Nephron (organoid): Measurements from ENCODE around the gene FAAP100.

ENCODE experiments used
- H3K27ac Mint-ChIP-seq, 3 experiments: 2 replicates each; pipeline ENCODE4 v1.8.0; 2020; ENCODE audit warnings: mixed read lengths in 3 of 3, mild to moderate bottlenecking in 2 of 3, moderate library complexity in 1 of 3
- H3K27me3 Mint-ChIP-seq: 2 replicates; pipeline ENCODE4 v1.8.0; 2021; ENCODE audit warnings: low read depth, mild to moderate bottlenecking, moderate library complexity, mixed read lengths
- H3K36me3 Mint-ChIP-seq: 2 replicates; pipeline ENCODE4 v1.8.0; 2020; ENCODE audit warnings: low read depth, mixed read lengths
- H3K4me1 Mint-ChIP-seq: 2 replicates; pipeline ENCODE4 v1.8.0; 2020; ENCODE audit warnings: mixed read lengths
- H3K4me3 Mint-ChIP-seq, 3 experiments: 2 replicates each; pipeline ENCODE4 v1.8.0; 2020; ENCODE audit warnings: mild to moderate bottlenecking in 3 of 3, mixed read lengths in 3 of 3, moderate library complexity in 2 of 3
- H3K9me3 Mint-ChIP-seq: 2 replicates; pipeline ENCODE4 v1.8.0; 2020; ENCODE audit warnings: mixed read lengths
- CTCF ChIP-seq, 3 experiments: fragments of 200-600 bp; sonication (generic); IDR thresholded peaks; one replicate each; pipeline ENCODE4 v1.5.0; 2021; ENCODE audit warnings: antibody characterized with exemption in 3 of 3; ENCODE audit not compliant: unreplicated experiment in 3 of 3

The FAAP100 gene

GRCh38 chr17:81524039-81524864, 27.9 kb downstream of the FAAP100 start:
- no peak for TF ChIP-seq CTCF (IDR thresholded peaks at IDR 0.05; ENCODE audit: unreplicated experiment in 3 of 3)

DNA sequence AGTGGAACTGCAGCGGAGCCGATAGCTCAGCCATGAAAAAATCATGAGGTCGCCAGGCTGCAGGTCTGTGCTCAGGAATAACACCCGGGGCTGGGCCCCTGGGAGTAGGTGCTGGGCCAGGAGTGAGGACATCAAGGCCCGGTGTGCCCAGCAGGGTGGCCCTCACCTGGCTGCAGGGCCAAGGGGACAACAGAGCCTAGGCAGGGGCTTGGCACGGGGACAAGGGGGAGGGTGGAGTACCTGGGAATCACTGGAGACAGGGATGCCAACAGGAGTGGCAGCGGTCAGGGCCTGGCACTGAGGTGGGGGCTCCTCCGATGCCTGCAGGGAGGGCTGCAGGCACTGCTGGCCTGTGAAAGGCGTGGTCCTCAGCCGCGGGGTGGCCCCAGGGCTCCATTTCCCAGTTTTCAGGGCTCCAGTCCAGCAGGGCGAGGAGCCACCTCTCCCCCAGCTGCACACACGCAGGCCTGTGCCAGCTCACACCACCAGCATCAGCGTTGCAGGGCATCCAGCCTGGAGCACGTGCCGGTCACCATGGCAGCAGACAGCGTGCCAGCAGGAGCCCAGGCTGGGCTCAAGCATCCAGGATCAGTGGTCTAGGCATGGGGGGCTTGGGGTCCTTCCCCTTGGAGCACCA, 28.6 kb downstream of the FAAP100 start:
- no peaks in the 10 kb centered on the region for H3K9me3 Mint-ChIP-seq
- no peak for TF ChIP-seq CTCF (IDR thresholded peaks at IDR 0.05; ENCODE audit: unreplicated experiment in 3 of 3)
- no peak overlapping the region for H3K4me3 Mint-ChIP-seq
- peak overlapping the region; percentile 54 to 80 (median 76) for H3K27ac Mint-ChIP-seq
- peaks cover 25% of the 10 kb centered on the region for H3K4me1 Mint-ChIP-seq
- H3K27me3 Mint-ChIP-seq, result peaks cover 21% of the 10 kb centered on the region
- no peaks in the 10 kb centered on the region for H3K36me3 Mint-ChIP-seq

More at GRCh38 chr17:81524039-81524864, 27.9 kb downstream of the FAAP100 start:
- Mint-ChIP-seq H3K27me3 (peaks cover 21% of the 10 kb centered on the region), H3K9me3 (no peaks in the 10 kb centered on the region), H3K4me3 (peak overlapping the region in 1 of 3 experiments; percentile 45), H3K4me1 (peaks cover 25% of the 10 kb centered on the region), H3K27ac (no peak overlapping the region), H3K36me3 (no peaks in the 10 kb centered on the region)

DNA sequence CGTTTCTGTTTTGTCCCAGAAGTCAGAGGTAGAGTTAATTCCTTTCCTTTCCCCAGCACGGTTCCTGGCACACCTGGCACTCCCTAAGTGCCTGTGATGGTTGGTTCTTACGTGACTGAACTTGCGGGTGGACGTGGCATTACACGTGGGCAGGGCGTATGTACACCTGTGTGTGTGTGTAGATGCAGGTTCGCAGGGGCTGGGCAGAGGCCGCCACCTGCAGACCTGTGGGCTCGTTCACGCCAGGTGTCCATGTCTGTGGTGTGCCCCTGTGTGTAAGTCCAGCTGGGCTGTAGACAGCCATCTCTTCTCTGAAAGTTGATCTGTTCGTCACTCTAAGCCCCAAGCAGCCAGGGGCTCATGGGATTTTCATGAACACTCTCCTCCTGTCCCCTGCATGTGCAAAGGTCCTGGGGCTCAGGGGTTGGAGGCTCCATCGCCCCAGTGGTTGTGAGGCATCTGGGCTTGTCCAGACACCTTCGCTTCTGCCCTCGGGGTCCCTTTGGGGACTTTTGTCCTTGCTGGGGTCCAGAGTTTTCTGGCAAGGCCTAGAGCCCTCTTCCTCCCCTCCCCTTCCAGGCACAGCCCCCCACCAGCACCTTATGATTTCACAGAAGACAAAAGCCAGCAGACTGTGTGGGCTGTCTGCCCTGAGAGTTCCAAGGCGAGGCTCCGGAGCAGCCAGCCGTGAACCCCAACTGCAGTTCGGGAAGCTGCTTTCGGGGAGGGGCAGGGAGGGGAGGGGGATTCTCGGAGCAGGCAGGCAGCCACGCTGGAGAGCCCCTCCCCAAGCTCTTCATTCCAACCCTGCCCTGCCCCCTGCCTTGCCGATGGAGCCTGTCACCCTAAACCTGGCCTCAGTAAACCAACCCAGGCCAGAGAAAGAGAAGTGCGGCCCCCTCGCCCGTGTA, 29.4 kb downstream of the FAAP100 start:
- Mint-ChIP-seq H3K27me3 (peaks cover 26% of the 10 kb centered on the region), H3K9me3 (no peaks in the 10 kb centered on the region)
- TF ChIP-seq CTCF (IDR thresholded peaks at IDR 0.05; ENCODE audit: unreplicated experiment in 3 of 3), result peak; percentile 53 to 66 (median 62)

DNA sequence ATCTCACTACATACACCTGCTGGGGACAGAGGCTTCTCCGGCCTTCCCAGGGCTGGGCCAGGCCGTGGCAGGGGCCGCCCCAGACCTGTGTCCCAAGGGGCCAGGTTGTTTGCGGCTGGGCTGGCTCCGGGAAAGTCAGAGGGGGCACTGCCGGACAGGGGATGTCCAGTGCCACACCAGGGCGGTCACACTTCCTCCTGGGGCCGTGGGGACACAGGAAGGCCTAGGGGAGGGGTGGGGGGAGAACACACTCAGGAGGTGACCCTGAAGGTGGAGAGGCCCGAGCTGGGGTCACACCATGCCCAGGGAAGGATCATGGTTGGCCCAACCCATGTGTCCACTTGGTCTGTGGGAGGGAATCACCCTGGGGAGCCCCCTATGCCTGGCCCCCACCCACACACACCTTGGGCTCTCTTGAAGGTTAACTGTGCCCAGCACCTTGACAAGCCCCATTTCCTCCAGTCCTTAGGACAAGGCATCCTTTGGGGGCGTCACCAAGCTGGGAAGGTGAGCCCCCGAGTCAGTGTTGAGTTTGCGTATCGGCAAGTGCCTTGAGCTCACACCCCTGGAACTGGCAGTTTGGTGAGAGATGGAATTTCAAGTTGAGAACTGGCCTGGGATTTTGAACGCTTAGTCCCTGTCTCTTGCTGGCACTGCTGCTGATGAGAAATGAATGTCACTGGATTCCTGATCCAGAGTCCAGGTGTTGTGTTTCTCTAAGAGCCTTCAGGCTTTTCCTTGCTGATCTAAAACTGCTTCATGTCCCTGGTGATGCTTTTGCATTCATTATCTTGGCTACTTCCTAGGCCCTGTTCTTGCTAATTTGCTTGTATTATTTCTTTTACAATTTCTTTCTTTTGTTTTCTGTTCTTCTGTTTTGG, 31.9 kb downstream of the FAAP100 start:
- Mint-ChIP-seq H3K36me3 (no peaks in the 10 kb centered on the region), H3K4me1 (peaks cover 43% of the 10 kb centered on the region)

More for the DNA sequence above, 29.4 kb downstream of the FAAP100 start:
- Mint-ChIP-seq H3K4me3 (peak overlapping the region in 1 of 3 experiments; percentile 12), H3K4me1 (peaks cover 31% of the 10 kb centered on the region), H3K27ac (peak overlapping the region; percentile 54 to 83 (median 80)), H3K36me3 (no peaks in the 10 kb centered on the region)

More for the DNA sequence above, 31.9 kb downstream of the FAAP100 start:
- no peak for TF ChIP-seq CTCF (IDR thresholded peaks at IDR 0.05; ENCODE audit: unreplicated experiment in 3 of 3)
- Mint-ChIP-seq H3K27me3 (peaks cover 28% of the 10 kb centered on the region), H3K27ac (peak overlapping the region; percentile 23 to 71 (median 62)), H3K9me3 (no peaks in the 10 kb centered on the region), H3K4me3 (peak overlapping the region; percentile 18 to 76 (median 73))
